ENCODE data around the gene POLR3H. TPM values are rescaled to one million over a fixed set of nuclear protein-coding genes. Genes with fewer than 3 reads are reported as not detected.

POLR3H gene
- total and polyA plus RNA-seq, 2 experiments from 2014 or later = 19.0 to 26.5 TPM

- peaks cover 7% of the 10 kb centered on the region for H3K27me3 Mint-ChIP-seq (ENCODE audit: insufficient read depth, low read depth, poor library complexity)
- Histone ChIP-seq H3K4me3 (no peak overlapping the region), H3K4me2 (no peak overlapping the region), H2AFZ (no peak overlapping the region), H3F3A (replicated peaks; ENCODE audit: low read depth) (peaks cover 4% of the 10 kb centered on the region; the same call in 1 of the 2 replicates), H3K4me1 (ENCODE audit: insufficient read depth) (peaks cover 4% of the 10 kb centered on the region; the same call in 1 of the 2 replicates), H3K27ac (ENCODE audit: low read depth) (no peak overlapping the region), H3K27me3 (ENCODE audit: insufficient read depth) (no peaks in the 10 kb centered on the region), H3K36me3 (ENCODE audit: insufficient read depth) (no peaks in the 10 kb centered on the region), H4K20me1 (replicated peaks; ENCODE audit: insufficient read depth) (peaks cover 9% of the 10 kb centered on the region), H3K9me2 (ENCODE audit: insufficient read depth) (no peaks in the 10 kb centered on the region), H3K79me2 (replicated peaks; ENCODE audit: insufficient read depth) (peaks cover 54% of the 10 kb centered on the region)
- peaks cover 38% of the 10 kb centered on the region for H3K36me3 Mint-ChIP-seq (ENCODE audit: low read depth)
- TF ChIP-seq POLR2AphosphoS5 (IDR thresholded peaks at IDR 0.05; ENCODE audit: low read depth) (no peak), STAT1 (IDR thresholded peaks at IDR 0.05; ENCODE audit: unreplicated experiment) (no peak), EZH2phosphoT487 (IDR thresholded peaks at IDR 0.05; ENCODE audit: unreplicated experiment) (no peak), ZNF462 (CRISPR knock-in tag; IDR thresholded peaks at IDR 0.05) (no peak), EZH2 (IDR thresholded peaks at IDR 0.05; ENCODE audit: low read depth, unreplicated experiment) (no peak), ZNF331 (CRISPR knock-in tag; IDR thresholded peaks at IDR 0.05; ENCODE audit: low read depth) (no peak), CREB1 (CRISPR knock-in tag; IDR thresholded peaks at IDR 0.05; ENCODE audit: low read depth) (no peak), NANOG (IDR thresholded peaks at IDR 0.05; ENCODE audit: borderline replicate concordance) (no peak), ZNF114 (CRISPR knock-in tag; IDR thresholded peaks at IDR 0.05) (no peak), REST (IDR thresholded peaks at IDR 0.05; ENCODE audit: unreplicated experiment) (no peak), CTCF (conservative IDR thresholded peaks at IDR 0.05; ENCODE audit: low read depth in 2 of 2) (no peak), ETS1 (IDR thresholded peaks at IDR 0.05) (no peak), JUNB (IDR thresholded peaks at IDR 0.05; ENCODE audit: unreplicated experiment) (no peak)
- ATAC-seq (no peak), DNase-seq (ENCODE audit: low spot score) (no peak)
- no peaks in the 10 kb centered on the region; the same call in 2 of the 3 replicates for H3K9me3 Mint-ChIP-seq
- no peak overlapping the region for H3K4me3 Mint-ChIP-seq
- H3K4me1 Mint-ChIP-seq = peaks cover 31% of the 10 kb centered on the region
- no peak overlapping the region for H3K27ac Mint-ChIP-seq
Observed at GRCh38 chr22:41540006-41540315, 4.3 kb downstream of the POLR3H start.
